GM12891 (cell line): ENCODE data around the gene ALK.
"Not testable (repeated sequence)": the region's sequence is repeated elsewhere in the genome, so short reads cannot be mapped to it uniquely, and the experiment has no call there.

ENCODE experiments used
- DNase-seq: peaks from one replicate; pipeline ENCODE4 v3.0.0; 2011; ENCODE audit warnings: low spot score; ENCODE audit not compliant: insufficient read length
- FAIRE-seq: peaks from 2 replicates; lab custom pipeline; 2011; peaks lifted over from hg19 to GRCh38; lab: Jason Lieb, UNC
- PAX5 ChIP-seq: IDR thresholded peaks from 2 replicates; pipeline ENCODE4 v1.6.1; 2011; ENCODE audit warnings: low read length, moderate library complexity, mild to moderate bottlenecking; ENCODE audit not compliant: insufficient read depth, severe bottlenecking
- POLR2A ChIP-seq: IDR thresholded peaks from 2 replicates; pipeline ENCODE4 v1.6.1; 2011; ENCODE audit warnings: low read depth, low read length, control low read depth
- POLR2AphosphoS5 ChIP-seq: IDR thresholded peaks from 2 replicates; pipeline ENCODE4 v1.6.1; 2011; ENCODE audit warnings: low read depth, low read length, control low read depth
- POU2F2 ChIP-seq: IDR thresholded peaks from 2 replicates; pipeline ENCODE4 v1.6.1; 2011; ENCODE audit warnings: low read depth, mild to moderate bottlenecking, control low read depth, low read length, moderate library complexity
- SPI1 ChIP-seq: IDR thresholded peaks from 2 replicates; pipeline ENCODE4 v1.6.1; 2011; ENCODE audit warnings: low read depth, low read length, control low read depth
- TAF1 ChIP-seq: IDR thresholded peaks from 2 replicates; pipeline ENCODE4 v1.6.1; 2011; ENCODE audit warnings: low read depth, low read length, control low read depth

Gene ALK

DNA sequence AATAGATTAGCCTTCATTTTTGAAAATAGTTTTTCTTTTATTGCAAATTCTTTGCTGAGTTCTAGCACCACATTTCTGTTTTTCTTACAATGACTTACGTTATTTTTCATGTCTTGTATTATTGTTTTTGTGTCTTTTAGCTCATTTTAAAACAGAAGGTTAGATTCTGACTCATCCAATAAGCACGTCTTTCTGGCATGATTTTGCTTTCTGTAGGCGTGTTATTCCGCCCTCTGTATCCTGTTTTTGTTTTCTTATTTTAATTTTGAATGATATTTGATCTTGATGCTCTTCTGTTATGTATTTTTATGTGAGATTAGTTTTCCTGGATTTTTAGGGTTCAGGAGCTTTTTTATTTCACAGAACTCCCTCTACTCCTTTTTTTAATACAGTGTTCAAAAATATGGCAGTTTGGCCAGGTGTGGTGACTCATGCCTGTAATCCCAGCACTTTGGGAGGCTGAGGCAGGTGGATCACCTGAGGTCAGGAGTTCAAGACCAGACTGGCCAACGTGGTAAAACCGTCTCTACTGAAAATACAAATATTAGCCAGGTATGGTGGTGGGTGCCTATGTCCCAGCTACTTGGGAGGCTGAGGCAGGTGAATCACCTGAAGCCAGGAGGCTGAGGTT, 661.1 kb downstream of the ALK start:
- FAIRE-seq (no peak), DNase-seq (no peak)
- TF ChIP-seq POLR2AphosphoS5 (no peak), TAF1 (no peak), PAX5 (no peak), POLR2A (no peak), SPI1 (no peak), POU2F2 (no peak)

- DNase-seq = no peak
- no peak for TF ChIP-seq POLR2AphosphoS5
- no peak for TF ChIP-seq PAX5
- TF ChIP-seq SPI1 = no peak
- TF ChIP-seq POU2F2 = no peak
- no peak for TF ChIP-seq POLR2A
- no peak for FAIRE-seq
Measured at GRCh38 chr2:29259221-29259620, 662.2 kb downstream of the ALK start.

- DNase-seq = no peak
- no peak for FAIRE-seq
- TF ChIP-seq SPI1 (no peak), PAX5 (no peak), POLR2A (no peak), POU2F2 (no peak), POLR2AphosphoS5 (no peak), TAF1 (no peak)
Measured at GRCh38 chr2:29255004-29255403, 666.4 kb downstream of the ALK start.

DNA sequence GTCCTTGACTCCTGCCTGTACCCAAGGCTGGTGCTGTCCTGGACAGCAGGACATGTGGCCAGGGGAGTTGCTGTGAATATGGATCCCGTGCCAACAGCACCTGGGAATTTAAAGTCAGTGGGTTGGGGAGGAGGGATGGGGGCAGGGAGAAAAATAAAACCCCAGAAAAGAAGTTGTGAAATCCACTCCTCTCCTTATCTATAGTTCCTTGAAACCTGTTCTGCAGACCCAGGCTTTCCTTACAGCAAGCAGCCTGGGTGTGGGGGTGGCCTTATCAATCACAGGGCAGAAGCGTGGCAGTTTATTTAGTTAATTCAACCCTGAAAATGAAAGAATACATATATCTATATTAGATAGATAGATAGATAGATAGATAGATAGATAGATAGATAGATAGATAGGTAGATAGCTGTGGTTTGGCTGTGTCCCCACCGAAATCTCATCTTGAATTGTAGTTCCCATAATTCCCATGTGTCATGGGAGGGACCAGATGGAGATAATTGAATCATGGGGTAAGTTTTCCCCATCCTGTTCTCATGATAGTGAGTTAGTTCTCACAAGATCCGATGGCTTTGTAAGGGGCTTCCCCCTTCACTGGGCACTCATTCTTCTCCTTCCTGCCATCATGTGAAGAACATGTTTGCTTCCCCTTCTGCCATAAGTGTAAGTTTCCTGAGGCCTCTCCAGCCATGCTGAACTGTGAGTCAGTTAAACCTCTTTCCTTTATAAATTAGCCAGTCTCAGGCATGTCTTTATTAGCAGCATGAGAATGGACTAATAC, 667.7 kb downstream of the ALK start:
- not testable (repeated sequence) for FAIRE-seq, DNase-seq

DNA sequence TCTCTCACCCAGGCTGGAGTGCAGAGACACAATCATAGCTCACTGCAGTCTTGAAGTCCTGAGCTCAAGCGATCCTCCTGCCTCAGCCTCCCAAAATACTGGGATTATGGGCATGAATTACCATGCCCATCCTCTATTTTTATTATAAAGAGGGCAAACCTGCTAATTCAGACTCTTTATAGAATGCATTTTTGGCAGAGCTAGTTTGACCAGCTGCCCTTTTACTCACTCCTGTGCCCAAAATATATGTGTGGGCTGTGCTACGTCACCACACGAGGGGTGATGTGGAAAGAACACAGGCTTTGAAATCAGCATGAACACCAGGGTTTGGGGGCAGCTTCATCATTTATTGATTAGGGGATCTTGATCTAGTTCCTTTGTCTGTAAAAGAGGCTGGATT, 668.4 kb downstream of the ALK start:
- no peak for FAIRE-seq
- DNase-seq = no peak
- no peak for TF ChIP-seq POU2F2
- TF ChIP-seq SPI1 = no peak
- no peak for TF ChIP-seq POLR2AphosphoS5
- TF ChIP-seq PAX5 = no peak
- no peak for TF ChIP-seq POLR2A
- no peak for TF ChIP-seq TAF1

GRCh38 chr2:29251406-29251805, 670.0 kb downstream of the ALK start:
- FAIRE-seq (no peak), DNase-seq (no peak)
- TF ChIP-seq PAX5 (no peak), POU2F2 (no peak), POLR2AphosphoS5 (no peak), POLR2A (no peak), SPI1 (no peak), TAF1 (no peak)

- FAIRE-seq (no peak), DNase-seq (no peak)
- TF ChIP-seq PAX5 (no peak), SPI1 (no peak), POLR2A (no peak), POU2F2 (no peak), TAF1 (no peak), POLR2AphosphoS5 (no peak)
Measured at GRCh38 chr2:29250977-29251376, 670.4 kb downstream of the ALK start.

DNA sequence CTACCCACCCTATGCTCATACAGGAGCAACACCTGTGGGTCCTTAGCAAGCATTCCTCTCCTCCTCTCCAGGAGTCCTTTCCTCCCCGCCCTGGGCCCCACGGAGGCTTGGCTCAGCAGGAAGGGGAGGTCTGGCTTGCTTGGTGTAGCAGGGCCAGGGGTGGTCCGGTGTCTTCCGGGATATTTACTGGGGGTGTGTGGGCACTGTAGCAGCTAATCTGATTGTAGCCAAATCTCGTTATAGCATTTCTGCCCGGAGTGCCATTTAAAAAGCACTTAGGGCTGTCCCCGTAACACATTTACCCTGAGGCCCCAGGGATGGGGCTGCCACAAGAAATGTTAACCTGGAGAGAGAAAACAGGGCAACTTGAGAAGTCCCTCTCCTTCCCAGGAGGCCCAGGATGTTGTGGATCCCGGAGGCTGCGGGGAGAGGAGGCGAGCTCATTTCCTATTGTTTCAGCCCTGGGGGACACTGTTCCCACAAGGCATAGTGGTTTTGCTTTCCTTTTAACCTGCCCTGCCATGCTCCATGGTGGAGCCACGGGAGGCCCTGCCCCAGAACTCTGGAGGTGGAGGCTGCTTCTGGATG, 671.6 kb downstream of the ALK start:
- DNase-seq (no peak), FAIRE-seq (peak; percentile 9)
- TF ChIP-seq TAF1 = no peak
- TF ChIP-seq POU2F2 = no peak
- no peak for TF ChIP-seq POLR2AphosphoS5
- TF ChIP-seq SPI1 = no peak
- TF ChIP-seq POLR2A = no peak
- TF ChIP-seq PAX5 = no peak

DNA sequence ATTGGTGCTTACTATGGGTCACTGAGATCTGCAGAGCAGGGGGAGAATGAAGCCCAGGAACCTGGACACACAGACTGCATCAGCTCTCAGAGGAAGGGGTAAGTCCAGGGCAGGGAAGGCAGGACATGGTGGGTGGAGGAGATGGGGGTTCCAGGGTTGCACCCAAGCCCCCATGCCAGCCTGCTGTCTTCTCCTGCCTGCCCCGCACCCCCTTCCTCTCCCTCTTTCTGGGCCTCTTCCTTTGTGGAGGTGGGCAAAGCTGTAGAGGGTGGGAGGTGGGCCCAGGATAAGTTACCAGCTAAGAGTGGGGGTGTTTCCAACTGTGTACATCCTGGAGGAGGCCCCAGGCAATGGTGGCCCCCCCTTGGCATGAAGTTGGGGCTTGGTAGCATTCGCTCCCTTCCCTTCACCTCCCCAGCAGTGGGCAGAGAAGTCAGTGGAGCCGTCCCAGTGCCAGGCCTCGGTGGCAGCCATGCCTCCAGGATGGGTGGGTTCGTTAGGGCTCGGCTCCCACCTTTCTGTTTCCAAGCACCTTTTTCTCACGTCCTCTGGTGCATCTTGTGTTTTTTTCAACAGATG, 674.0 kb downstream of the ALK start:
- DNase-seq = no peak
- FAIRE-seq = no peak
- no peak for TF ChIP-seq SPI1
